ENCODE results near the gene PEAK3. TPM values are rescaled to one million over a fixed set of nuclear protein-coding genes. Genes with fewer than 3 reads are reported as not detected.

Gene PEAK3
- total and polyA plus RNA-seq, 9 of the 15 experiments (the other 6 are each of a cell fraction or from before 2014, with no cell fraction given): 0.07 to 0.40 TPM; not detected in 7

GRCh38 chr19:2327773-2328400 is 45.9 kb upstream of the PEAK3 start:
- Histone ChIP-seq H3K4me3 (peak overlapping the region; percentile 98), H3K4me2 (ENCODE audit: insufficient read depth, low read length) (peak overlapping the region; percentile 88), H3K27ac (ENCODE audit: extremely low read depth, low read depth, low read length) (peak overlapping the region; percentile 74), H3K9me1 (ENCODE audit: control insufficient read depth, insufficient read depth, low read length) (no peaks in the 10 kb centered on the region), H3K27me3 (ENCODE audit: control insufficient read depth in 2 of 2, insufficient read depth in 2 of 2, low read length in 2 of 2) (no peaks in the 10 kb centered on the region), H3K79me2 (ENCODE audit: control insufficient read depth, insufficient read depth, low read length) (peaks cover 78% of the 10 kb centered on the region), H3K36me3 (ENCODE audit: control insufficient read depth, insufficient read depth, low read length) (peaks cover 50% of the 10 kb centered on the region), H4K20me1 (replicated peaks; ENCODE audit: control insufficient read depth, insufficient read depth, low read length) (no peaks in the 10 kb centered on the region), H3K4me1 (replicated peaks in 1 of 2; ENCODE audit: control insufficient read depth in 2 of 2, insufficient read depth in 2 of 2, low read length in 2 of 2) (peaks cover 28 to 71% of the 10 kb centered on the region in 2 experiments; a peak in 4 of 5 replicates), H3K9ac (ENCODE audit: insufficient read depth in 1 of 2, low read depth in 2 of 2, low read length in 2 of 2) (peak overlapping the region; percentile 90 to 99), H3K9me3 (replicated peaks; ENCODE audit: control insufficient read depth, insufficient read depth, low read depth, low read length) (no peaks in the 10 kb centered on the region), H2AFZ (ENCODE audit: low read depth, low read length) (peak overlapping the region; percentile 76)
- BruUV-seq (replicated peaks): TSS peak; percentile 78
- ChIA-PET POLR2A (interaction anchor here (0.6 to 2.2 kb wide), 7 partner anchors 10 to 337 kb away, joined by 3 to 13 read pairs (median 3); no protein-coding TSS in a partner anchor), CTCF (ENCODE audit: low intra/inter-chr PET ratio) (no interaction called here)
- FAIRE-seq (peak; percentile 95), ATAC-seq (peak; percentile 35), DNase-seq (ENCODE audit: extremely low read depth in 1 of 4, low spot score in 3 of 4) (peak in 2 of 4 experiments; percentile 64 to 78)
- intact Hi-C loops (cut with micrococcal nuclease): loop anchor here (10.0 kb wide), 1 partner anchor 57 kb away; no protein-coding TSS in a partner anchor
- under 1% methylated on average over 18 of the region's 18 CpGs for WGBS (ENCODE audit: insufficient coverage, low coverage, missing lambda C conversion rate)
- in situ Hi-C loops (cut with MboI): no loop called here
- TF ChIP-seq NELFE (IDR thresholded peaks at IDR 0.05; ENCODE audit: insufficient read depth, insufficient read length) (no peak), TARDBP (IDR thresholded peaks at IDR 0.05) (no peak), ELF2 (CRISPR knock-in tag; IDR thresholded peaks at IDR 0.05) (0 out of 2 replicates have a peak, but pooled peaks have one; percentile 35), GTF2F1 (IDR thresholded peaks at IDR 0.05; ENCODE audit: low read depth, low read length) (no peak), ZMIZ1 (IDR thresholded peaks at IDR 0.05; ENCODE audit: low read depth in 2 of 2, low read length in 2 of 2) (no peak), ZNF639 (CRISPR knock-in tag; conservative IDR thresholded peaks at IDR 0.05 in 1 of 2, IDR thresholded peaks at IDR 0.05 in 1 of 2) (0 out of 4 replicates have a peak, but pooled peaks of 1 of the 2 experiments have one; percentile 10), PML (IDR thresholded peaks at IDR 0.05; ENCODE audit: low read length) (0 out of 2 replicates have a peak, but pooled peaks have one; percentile 7), ZNF121 (CRISPR knock-in tag; conservative IDR thresholded peaks at IDR 0.05) (no peak), U2AF1 (optimal IDR thresholded peaks at IDR 0.05; ENCODE audit: low read depth, low read length) (no peak), EGR1 (conservative IDR thresholded peaks at IDR 0.05) (no peak), IRF2 (CRISPR knock-in tag; IDR thresholded peaks at IDR 0.05) (no peak), ZNF75A (CRISPR knock-in tag; IDR thresholded peaks at IDR 0.05) (no peak), SMAD4 (CRISPR knock-in tag; conservative IDR thresholded peaks at IDR 0.05) (0 out of 2 replicates have a peak, but pooled peaks have one; percentile 3), RBM25 (IDR thresholded peaks at IDR 0.05; ENCODE audit: low read depth, low read length, severe bottlenecking) (no peak), CHD2 (IDR thresholded peaks at IDR 0.05; ENCODE audit: low read depth, low read length) (no peak), SMARCE1 (IDR thresholded peaks at IDR 0.05) (0 out of 2 replicates have a peak, but pooled peaks have one; percentile 16)
- TF ChIP-seq, protein P1, sequence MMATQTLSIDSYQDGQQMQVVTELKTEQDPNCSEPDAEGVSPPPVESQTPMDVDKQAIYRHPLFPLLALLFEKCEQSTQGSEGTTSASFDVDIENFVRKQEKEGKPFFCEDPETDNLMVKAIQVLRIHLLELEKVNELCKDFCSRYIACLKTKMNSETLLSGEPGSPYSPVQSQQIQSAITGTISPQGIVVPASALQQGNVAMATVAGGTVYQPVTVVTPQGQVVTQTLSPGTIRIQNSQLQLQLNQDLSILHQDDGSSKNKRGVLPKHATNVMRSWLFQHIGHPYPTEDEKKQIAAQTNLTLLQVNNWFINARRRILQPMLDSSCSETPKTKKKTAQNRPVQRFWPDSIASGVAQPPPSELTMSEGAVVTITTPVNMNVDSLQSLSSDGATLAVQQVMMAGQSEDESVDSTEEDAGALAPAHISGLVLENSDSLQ (IDR thresholded peaks at IDR 0.05): peak; percentile 50
